Femur (tissue), 1 donor: ENCODE results near the gene SLC25A46.
"Not testable (repeated sequence)": the region's sequence is repeated elsewhere in the genome, so short reads cannot be mapped to it uniquely, and the experiment has no call there.

Experiments
- DNase-seq: peaks from one replicate; pipeline ENCODE4 v3.0.0-alpha.2; 2017

The SLC25A46 gene

DNA sequence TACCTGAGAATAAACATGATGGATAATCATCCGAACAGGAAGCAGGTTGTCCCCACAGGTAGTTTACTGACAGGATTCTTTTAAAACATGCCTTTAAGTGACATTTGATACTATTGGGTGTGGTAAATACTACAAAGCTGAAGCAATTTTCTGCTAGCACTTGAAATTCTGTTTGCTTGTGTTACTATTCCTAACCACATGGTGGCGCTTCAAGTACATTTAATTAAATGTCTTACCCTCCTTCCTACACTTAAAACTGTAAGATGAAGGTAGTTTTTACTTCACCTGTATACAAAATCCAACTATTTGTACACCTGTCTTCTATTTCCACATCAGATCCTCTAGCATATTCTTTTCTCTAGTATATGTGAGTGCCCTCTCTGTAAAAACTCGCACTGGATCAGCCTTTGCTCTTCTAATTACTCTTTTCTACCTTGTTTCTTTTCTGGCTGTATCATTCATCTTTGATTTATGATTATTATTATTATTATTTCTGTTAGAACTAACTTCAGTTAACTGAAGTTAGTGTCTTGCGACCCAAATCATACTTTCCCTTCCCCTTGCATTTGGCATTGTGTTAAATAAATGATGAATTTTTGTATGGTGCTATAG lies 18.4 kb downstream of the SLC25A46 start:
- DNase-seq: no peak

DNA sequence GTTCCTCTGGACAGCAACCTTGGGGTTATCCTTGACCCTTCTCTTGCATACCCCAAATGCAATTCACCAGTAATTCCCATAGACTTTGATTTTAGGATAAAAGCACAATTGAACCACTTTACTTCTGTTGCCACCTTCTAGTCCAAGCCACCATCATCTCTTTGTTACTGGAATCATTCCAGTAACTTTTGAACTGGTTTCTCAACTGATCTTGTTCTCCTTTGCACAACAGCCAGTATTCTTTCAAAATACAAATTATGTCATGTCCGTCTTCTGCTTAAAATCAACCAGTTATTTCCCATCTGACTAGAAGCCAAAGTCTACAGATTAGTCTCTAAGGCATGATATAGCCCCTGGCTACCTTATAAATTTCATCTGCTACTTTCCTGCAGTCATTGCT lies 21.4 kb downstream of the SLC25A46 start:
- no peak for DNase-seq

DNA sequence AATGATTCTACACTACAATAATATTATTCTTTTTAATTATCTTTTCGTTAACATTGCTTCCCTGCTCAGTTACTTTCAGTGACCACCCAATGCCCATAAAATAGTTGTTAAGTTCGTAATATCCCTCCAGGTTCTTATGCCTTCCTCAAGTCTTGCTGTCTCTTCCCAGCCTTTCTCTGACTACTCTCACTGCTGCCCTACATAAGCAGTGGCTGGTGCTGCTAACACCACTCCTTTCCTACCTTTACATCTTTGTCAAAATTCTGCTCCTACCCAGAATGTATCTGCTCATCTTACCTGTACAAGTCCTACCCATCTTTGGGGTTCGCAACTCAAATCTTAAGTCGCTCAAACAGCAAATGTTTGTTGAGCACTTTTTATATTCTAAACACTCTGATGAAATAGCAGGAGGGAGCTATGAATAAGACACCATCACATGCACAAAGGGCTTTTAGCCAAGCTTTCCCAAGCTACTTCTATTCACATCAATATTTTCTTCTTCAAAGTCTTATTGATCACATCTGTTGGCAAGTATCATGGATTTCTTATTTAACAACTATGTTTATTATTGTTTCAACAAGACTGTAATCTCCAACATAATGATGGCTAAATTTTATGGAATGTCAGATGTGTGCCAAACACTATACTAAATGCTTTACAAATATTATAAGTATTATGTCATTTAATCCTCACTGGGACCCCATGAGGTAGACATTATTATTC lies 29.5 kb downstream of the SLC25A46 start:
- DNase-seq: no peak

DNA sequence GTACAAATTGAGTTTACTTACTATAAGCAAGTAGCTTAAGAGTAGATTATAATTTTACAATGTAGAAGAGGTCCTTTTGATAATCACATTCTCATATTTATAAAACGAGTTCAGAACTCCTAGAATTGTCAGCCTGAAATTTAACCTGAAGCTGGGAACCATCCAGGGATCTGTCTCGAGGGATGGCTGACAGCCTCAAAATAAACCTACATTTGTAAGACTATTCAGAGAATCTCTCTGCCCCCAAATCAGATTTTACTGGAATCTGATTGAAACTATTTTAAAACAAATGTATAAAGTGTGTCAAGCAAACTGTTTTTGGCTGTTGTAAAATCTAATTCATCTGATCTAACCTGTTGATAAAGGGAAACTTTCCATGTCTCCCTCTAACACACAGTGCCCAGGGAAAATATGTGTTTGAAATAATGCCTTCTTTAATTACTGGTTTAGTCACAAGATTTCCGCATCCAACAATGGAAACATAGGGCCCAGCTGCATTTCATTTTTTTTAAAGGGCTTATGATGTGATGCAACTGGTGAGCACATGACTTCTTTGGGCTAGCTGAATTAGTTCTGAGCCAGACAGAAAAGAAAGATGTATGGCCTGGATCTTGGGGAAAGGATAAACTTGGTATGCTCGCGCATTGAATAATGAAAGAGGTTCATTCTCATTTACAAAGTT lies 30.3 kb downstream of the SLC25A46 start:
- DNase-seq: peak; percentile 15

DNA sequence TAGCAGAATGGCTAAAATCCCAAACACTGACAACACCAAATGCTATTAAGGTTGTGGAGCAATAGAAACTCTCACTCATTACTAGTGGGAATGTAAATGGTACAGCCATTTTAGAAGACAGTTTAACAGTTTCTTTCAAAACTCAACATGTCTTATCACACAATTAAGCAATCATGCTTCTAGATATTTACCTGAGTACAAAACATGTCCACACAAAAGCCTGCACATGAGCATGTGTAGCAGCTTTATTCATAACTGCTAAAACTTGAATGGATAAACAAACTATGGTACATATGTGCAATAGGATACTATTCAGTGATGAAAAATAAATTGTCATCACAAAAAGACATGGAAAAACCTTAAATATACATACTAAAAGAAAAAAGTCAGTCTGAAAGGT lies 31.5 kb downstream of the SLC25A46 start:
- DNase-seq: no peak

DNA sequence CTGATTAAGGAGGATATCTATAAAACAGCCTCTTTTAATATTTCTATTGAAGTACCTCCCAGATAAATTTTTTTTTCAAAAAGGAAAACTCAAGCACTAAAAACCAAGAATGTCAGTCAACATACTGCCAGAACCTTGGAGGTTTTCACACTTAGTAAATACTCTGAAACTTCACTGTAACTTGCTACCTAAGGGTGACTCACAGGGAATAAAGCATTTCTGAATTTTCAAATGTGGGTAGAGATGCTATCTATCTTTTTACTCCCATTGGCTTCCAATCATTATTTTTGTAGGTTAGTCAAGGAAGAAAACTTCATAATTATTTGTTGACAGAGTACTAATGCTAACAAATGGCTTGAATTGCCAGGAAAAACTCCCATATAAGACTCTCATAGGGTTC lies 46.1 kb downstream of the SLC25A46 start:
- no peak for DNase-seq

DNA sequence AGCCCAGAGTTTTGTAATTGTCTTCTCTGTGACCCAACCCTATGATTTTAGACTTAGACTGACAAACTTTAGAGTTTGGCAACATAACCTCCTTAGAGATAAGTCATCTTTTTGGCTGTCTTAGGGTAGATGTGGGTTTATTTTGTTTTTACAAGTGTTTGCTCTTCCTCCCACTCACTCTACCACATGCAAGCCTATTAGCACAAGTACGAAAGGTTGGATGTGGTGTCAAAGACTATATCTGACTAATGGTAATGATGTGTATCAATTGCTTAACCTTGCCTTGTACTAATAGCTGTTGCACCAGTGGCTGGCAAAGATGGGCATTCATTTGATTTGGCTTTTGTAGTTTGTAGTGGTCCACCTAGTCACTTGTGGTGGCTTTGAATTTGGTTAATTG lies 46.5 kb downstream of the SLC25A46 start:
- DNase-seq: no peak

DNA sequence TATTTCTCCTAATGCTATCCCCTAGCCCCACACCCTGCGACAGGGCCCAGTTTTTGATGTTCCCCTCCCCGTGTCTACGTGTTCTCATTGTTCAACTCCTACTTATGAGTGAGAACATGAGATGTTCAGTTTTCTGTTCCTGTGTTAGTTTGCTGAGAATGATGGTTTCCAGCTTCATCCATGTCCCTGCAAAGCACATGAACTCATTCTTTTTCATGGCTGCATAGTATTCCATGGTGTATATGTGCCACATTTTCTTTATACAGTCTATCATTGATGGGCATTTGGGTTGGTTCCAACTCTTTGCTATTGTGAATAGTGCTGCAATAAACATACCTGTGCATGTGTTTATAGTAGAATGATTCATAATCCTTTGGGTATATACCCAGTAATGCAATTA lies 49.2 kb downstream of the SLC25A46 start:
- DNase-seq: not testable (repeated sequence)

DNA sequence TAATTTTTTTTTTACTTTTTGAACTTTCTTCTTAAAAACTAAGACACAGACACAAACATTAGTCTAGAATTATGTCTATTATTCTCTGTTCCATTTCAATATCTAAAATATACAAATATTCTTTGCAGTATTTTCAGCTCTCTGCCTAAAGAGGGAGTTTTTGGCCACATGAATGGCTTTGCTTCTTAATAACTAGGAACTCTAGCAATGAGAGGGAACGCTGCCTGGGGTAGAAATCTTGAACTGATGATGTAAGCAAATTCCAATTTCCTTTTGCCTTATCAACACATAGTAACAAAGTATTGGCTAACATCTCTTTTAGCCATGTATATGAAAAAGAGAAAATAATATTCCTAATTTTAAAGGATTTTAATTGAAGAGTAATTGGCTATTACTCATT lies 51.9 kb downstream of the SLC25A46 start:
- DNase-seq: no peak

DNA sequence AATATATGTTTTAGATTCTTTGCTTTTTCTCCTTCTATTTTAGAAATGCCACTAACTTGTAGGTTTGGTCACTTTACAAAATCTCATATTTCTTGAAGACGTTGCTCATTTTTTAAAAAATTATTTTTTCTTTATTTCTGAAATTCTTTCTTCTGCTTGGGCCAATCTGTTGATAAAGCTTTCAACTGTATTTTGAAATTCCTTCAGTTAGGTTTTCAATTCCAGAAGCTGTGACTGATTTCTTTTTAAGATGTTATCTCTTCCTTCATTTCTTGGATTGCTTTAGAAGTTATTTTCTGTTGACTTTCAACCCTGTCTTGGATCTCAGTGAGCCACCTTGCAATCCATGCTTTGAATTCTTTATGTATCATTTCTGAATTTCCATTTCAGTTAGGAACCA lies 64.2 kb downstream of the SLC25A46 start:
- DNase-seq: no peak

DNA sequence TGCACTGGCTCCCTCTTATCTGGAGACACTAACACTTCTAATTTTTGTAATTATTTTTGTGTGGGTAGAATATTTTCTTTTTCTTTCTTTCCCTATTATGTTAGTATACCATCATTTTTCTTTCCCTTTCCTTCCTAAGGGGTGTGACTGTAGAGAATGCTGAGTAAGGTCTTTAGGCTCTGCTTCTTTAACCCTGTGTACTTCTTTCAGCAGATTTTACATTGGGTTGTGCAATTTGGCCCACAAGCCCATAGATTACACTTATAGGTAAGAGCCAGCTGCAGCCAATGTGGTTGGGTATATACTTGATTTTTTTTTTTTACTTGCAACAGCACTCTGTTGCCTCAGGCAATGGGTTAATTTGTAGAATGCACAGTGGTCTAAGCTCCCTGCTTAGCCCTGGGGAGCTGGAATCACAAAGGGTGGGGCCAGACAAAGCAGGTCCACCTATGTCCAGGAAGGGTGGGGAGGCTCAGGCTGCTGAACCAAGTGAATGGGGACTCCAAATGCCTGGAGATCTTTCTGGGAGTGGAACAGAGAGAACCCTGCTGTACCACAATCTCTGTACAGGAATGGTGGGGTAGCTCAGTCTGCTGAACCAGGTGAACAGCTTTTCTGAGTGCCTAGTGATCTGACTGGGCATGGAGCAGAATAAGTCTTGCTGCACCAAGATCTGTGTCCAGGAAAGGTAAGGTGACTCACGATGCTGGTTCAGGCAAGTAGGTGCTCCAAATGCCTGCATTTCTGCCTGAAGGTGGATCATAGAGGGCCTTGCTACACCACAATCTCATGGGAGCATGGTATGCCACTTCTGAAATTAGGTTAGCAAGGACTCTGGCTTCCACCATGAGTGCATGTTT lies 64.9 kb downstream of the SLC25A46 start:
- DNase-seq: no peak

DNA sequence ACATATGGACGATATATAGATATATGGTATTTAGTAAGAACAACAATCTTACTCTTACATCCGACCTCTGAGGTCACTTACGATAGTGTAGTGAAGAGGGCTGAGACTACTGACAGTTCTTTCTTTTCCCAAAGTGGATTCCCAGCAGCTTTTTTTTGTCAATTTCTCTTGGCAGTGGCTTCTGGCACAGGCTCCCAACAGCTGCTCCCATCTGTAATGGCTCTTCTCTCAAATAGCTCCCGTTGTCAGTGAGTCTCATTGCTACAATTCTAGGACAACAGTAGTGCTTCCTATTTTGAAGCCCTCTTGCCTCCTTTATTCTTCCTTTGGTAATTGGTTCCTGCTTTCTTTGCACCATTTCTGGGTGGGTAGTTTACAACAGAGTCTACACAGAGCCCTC lies 68.4 kb downstream of the SLC25A46 start:
- DNase-seq: peak; percentile 61

DNA sequence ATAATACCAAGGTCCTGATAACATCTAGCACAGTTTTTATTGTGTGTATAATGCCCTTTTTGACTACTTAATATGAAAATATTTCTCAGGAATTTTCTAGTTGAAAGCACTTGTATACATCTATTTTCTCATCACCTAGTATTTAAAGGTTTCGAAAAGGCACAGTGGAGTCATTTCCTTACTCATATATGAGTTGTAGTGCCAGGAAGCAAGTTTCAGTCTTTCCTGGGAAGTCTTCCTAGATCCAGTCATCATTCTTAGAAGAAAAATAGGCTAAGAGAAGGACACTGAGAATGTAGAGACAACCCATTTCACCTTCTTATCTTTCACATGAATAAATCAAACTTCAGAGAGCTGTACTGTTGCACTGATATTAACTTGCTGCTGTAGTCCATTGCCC lies 70.2 kb downstream of the SLC25A46 start:
- no peak for DNase-seq
